Ammon's horn (tissue), 1 donor: Measurements from ENCODE around the gene MYO5C.

ENCODE experiments used
- DNase-seq: peaks from one replicate; pipeline ENCODE4 v3.0.0-alpha.2; 2016; ENCODE audit warnings: low spot score

MYO5C gene

DNA sequence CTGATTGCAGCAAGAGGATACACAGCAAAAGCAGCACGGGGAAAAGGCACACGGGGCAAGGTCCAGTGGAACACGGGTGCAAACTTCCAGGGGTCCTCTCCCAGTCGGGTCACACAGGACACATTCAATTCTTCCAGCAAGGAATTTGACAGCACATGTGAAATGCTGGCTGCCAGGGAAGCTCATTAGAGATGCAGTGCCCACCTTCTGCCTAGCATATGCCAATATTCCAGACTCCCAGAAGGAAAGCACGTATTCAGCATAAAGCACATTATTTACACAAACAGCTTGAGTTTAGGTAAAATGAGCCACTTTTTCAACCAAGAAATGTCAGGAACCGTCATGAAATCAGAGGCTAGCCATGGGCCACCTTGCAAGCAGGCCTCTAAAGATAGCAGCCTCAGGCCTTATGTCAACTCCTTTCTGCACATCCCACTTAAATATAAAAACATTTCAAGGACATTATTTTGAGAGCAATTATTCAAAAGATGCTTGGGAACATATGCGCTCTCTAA is 19.3 kb downstream of the MYO5C start:
- DNase-seq, result no peak

DNA sequence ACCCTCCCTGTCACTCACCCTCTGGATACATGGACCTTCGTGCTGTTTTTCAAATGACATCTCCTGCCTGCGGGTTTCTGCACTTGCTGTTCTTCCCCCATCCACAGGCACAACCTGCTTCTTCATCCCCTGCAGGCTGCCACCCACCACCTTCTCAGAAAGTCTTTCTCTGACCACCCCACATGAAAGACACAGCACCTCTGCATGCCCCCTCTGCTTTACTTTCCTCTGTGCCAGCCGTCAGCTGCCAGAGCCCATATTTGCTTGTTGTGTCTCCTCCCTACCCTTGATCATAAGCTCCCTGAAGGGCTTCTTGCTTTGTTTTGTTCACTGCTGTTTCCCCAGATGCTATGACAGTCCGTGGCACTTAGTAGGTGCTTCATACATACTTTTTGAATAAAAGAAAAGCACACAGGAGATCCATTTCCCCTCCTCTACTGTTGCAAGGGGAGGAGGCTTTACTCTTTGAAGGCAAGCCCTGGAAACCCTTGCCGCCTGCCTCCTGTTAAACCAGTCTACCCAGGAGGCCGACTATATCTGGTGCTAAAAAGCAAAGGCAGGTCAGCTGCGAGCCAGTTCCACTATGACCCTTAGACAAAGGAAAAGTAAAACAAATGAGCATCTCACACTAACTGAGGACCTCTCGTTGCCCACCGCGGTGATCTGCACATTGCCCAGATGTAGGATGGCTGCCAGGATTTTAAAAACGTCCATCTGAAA is 31.9 kb downstream of the MYO5C start:
- no peak for DNase-seq

DNA sequence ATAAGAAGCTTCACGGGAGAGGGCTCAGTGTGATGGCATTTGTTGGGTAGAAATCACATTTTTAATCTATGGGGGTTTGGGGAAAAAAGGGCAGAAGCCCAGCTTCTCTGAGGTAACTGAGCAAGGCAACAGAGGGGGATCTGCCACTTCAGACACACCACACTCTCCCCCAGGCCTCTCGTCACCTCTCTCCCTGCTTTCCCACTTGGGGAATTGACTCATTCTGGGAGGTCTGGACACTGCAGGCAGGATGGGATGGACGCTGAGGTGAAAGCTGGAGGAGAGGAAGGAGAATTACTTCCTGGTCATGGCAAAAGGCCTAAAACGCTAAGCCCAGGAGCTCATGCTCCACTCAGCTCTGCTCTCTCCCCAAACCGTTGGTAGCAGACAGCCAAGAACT is 33.2 kb downstream of the MYO5C start:
- DNase-seq, result no peak

DNA sequence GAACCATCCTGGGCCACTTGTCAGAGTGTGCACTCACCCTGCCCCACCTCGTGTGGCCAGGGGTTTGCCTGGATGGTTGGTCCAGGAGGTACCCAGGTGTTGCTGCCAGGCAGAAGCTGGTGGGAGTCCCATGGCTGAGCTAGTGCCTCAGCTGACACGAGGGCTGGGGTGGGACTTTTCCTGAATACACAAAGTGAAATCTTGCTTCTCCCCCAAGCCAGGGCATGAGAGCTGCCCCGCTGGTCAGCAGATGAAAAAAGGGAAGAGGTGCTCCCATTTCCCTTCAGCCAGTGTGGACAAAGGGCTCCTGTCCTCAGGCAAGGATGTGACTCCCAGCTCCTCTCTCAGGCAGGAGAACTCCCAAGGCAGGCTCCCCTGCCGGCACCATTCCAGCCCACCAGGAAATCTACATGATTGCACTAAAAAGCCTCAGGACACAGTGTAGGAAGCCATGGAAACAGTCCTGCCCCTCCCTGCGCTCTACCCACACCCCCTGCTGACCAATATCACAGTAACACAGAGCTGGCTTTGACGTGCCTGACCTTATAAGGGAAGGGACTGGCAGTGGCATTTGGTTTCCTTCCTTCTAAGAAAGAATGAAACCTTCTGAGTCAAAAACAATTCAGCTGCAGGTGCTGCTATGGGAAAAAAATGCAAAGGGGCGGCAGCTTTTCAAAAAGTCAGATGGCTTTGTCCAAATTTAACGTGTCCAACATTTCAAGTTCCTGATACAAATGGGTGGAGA is 33.9 kb downstream of the MYO5C start:
- DNase-seq, result peak; percentile 71

DNA sequence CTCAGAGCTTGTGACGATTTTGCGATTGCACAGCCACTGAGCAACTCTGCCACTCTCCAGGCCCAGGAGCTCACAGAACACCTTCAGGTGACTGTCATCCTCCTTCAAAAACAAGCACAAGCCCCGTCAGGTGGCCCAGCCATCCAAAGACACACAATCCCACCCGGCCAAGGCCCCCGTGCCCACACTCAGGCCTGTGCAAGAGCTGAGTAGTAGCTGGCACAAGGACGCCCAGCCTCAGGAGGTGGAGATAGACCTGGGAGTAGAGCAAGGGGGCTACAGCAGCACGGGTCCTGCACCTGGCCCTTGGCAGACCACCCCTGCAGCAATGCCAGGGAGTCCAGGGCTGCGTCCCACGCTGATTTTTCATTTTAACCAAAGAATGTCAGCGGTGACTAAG is 34.6 kb downstream of the MYO5C start:
- DNase-seq, result no peak

DNA sequence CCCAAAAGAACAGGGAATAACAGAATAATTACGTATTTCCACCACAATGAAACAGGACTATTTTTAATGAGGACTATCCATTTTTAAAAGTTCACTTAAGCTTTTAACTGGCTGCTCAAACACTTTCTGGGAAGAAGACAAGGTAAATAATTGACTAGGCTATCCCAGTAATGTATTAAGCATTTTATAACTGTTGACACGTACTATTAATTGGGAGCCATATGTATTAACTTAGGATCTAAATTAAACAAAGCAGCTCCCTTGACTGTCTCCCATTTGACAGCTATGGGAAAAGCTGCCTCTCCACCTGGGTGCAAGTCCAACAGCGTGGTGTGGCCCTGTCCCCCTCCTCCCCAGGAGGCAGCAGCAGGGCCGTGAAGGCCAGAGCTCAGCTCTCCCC is 36.1 kb downstream of the MYO5C start:
- no peak for DNase-seq

DNA sequence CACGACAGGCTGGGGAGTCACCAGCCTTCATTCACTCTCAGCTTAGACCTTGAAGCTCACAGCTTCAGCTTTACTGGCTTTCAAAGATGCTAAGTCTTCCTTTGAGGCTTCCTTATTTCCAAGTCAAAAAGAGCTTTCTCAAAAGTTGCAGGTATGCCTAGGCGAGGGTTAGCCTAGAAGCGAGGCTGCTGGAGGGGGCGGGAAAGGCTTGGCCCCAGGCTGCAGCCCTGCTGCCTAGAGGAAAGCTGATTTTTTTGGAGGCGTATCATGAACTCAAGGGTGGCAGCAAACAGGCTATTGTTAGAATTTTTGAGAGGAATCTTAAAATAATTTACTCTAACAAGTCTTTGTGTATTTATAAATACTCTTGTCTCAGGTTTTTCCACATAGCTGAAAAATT is 37.1 kb downstream of the MYO5C start:
- DNase-seq, result no peak

DNA sequence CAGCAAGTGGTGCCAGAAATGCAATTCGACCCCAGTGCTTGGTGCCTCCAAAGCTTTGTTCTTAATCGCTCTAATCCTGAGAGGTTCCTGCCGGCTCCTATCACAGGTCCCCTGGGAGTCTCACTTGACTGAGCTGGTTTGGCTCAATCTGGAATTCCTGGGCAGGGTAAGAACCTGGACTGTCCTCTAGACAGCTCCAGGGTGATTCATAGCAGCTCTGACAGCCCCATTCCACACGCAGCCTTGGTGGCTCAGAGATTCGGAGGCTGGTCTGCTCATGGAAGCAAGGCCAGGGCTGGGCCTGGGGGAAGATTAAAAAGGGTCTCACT is 37.9 kb downstream of the MYO5C start:
- no peak for DNase-seq

DNA sequence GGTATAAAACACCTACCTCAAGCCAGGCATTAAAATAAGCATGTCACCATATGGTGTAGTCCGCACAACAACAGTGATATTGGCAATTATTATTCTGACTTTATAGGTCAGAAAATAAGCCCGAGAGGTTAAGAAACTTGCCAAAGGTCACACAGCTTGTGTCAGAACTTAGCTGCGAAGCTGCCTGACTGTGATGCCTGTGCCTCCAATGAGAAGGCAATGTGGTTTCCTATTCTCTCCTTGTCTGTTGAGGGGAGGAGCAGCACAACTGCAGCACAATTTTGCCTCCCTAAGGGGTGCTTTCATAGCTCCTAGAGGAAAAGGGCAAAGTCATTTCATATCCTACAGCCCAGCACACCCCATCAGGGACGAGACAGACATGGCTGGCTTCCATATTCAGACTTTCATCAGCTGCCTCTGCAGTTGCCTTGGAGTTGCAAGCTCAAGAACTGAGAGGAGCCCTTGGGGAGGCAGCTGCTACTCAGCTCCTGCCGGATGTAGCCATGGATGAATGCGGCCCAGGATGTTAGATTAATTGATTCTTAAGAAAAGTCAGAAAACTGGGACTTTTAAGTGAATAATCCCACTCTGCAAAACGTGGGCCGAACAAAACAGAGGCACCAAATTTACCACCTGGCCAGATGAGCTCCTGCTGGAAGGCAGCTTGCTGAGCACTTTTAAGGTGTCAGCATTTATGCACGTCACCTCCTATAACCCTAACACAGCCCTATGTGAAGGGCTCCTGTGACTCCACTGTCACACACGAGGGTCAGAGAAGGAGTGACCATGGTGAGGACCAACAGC is 38.5 kb downstream of the MYO5C start:
- DNase-seq, result no peak

DNA sequence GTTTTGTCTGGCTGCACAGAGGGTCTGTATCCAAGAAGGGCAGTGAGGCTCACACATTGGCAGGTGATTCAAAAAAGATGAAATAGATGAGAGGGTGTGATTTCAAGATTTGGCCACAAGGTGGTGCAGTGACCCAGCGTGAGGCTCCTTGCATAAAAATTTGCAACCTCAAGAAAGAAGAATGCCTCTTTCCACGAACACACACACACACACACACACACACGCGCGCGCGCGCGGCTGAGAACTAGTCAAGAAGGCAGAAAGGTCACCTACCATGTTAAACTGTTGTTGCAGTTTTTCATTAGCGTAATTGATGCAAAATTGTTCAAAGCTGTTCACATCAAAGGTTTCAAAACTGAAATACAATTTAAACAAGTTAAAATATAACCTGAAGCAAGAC is 39.2 kb downstream of the MYO5C start:
- peak; percentile 83 for DNase-seq

DNA sequence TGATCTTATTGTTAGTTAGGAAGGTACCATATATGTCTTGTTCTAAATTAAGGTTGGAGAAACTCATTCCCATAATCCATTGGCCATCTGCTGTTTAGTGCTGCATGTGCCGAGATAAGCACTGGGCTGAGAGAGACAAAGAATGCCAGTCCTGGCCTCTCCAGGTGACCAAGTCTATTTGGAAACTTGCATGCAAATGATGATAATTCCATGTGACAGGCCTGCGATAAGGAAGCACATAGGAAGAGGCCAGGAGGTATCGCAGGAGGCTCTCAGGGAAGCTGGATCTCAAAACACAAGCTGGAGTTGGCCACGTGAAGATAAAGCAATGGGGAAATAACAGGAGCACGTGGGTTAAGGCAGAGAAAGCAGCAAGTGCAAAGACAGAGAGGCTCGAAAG is 39.7 kb downstream of the MYO5C start:
- no peak for DNase-seq

DNA sequence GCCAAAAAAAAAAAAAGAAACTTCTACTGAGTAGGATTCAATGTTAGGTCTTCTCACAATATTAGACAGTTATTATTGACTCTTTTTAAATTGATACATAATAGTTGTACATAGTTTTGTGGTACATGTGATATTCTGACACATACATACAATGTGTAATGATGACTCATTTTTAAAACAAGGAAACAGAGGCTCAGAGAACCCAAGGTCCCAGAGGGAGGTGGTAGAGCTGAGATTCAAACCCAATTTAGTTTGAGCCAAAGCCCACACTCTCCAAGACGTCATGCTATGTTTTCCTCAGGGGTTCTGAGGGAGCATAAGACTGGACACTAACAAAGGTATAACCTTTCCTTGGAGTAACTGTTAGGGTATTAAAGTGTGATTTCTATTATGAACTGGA is 40.6 kb downstream of the MYO5C start:
- no peak for DNase-seq

DNA sequence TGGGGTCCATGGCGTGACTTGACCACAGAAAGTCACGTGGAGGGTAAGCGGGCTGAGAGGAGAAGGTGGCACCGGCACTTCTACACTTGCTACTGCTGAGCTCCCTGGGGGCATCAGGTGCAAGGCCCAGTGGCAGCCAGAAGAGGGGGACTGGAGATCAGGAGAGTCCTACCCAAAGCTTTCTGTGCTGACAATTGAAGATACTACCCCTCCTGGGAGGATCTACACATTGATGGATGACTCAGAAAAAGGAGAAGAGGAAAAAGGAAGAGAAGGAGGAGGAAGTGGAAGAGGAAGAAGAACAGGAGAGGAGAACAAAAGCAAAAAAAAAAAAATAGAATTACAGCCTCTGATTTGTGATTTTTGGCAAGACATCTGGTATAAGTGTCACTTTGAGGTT is 41.2 kb downstream of the MYO5C start:
- DNase-seq, result no peak

DNA sequence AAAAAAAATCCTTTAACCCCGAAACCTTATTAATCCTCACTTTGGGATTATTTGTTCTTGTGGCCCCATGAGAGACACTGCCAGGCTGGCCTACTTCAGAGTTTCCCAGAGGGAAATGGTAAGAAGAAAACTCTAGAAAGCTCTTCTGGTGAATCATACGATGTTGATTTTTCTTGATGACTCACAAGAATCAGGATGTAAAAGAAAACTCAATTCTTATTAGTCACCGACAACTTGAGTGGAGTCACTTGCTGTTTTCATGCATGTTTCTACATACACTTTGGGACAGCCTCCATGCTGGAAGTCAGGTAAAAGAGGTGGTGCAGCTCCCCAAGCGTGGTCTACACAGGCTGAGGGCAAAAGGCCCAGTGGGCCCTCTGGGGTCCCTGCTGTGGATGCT is 42.8 kb downstream of the MYO5C start:
- no peak for DNase-seq

DNA sequence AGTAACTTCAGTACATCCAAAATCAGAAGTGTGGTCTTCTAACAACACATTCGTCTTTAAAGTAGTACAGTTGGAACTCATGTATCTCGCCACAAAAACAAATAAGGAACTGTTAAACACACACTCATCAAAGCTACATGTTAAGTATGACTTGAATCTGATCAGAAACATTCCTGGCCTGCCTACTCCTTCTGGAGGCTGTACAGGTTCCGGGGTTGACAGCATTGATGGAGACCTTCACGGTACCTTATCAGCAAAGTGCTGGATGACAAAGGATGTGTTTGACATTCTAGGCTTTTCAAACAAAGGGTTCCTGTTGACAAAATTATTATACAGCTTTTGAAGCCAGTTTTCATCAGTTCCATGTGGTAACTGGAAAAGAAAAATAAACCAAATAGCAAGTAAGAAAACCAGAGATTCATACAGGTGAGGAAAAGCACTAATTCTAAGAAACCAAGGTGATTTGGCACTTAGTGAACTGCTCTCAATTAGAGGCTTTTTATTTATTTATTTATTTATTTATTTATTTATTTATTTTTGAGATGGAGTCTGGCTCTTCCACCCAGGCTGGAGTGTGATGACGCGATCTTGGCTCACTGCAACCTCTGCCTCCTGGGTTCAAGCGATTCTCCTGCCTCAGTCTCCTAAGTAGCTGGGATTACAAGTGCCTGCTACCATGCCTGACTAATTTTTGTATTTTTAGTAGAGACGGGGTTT is 44.3 kb downstream of the MYO5C start:
- no peak for DNase-seq

DNA sequence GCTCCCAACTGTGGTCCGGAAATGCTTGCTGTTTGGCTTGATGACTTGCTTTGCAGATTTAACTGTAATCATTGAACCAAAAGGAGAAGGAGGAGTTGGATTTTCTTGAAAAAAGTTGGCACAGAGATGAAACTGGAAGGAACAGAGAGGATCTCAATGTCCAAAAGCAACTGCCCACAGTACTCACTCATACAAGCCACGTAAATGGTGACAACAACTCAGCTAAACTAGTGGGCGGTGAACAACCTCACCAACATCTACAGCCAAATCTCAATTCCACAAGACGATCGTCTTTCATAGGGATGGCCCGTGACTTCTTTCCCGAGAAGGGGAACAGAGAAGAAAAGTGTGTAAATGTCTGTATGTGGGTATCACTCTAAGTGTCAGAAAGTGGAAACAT is 48.1 kb downstream of the MYO5C start:
- no peak for DNase-seq

DNA sequence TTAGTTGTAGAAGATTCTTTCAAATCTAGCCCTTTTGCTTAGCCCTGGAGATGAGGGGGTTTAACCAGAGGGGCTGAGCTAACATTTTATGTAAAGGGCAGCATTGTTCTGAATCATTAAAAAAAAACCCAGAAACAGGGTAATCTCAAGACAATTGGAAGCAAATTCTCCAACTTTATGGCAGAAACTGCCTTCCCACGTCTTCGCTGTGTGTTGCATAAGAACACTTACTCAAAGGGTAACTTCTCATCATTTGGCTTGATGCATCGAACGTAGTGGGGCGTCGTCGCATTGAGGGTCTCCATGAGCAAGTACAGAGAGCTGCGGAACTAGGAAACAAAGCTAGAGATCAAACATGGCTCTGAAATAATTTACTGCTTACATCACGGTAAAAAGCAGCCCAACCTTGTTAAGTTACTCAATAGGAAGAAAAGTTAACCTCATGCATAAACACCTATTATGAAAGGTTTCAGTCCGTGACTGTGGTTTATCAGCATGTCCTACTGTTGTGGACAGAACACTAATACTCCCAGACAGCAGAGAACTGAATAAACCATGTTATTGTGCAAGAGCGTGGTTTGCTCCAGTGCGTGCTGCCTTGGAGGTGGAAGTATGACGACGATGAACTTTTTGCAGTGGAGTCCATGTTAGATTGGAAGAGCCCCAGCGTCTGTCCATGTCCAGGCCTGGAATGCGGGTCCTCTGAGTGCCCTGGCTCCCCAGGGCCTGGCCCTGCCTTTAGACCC is 48.7 kb downstream of the MYO5C start:
- no peak for DNase-seq

DNA sequence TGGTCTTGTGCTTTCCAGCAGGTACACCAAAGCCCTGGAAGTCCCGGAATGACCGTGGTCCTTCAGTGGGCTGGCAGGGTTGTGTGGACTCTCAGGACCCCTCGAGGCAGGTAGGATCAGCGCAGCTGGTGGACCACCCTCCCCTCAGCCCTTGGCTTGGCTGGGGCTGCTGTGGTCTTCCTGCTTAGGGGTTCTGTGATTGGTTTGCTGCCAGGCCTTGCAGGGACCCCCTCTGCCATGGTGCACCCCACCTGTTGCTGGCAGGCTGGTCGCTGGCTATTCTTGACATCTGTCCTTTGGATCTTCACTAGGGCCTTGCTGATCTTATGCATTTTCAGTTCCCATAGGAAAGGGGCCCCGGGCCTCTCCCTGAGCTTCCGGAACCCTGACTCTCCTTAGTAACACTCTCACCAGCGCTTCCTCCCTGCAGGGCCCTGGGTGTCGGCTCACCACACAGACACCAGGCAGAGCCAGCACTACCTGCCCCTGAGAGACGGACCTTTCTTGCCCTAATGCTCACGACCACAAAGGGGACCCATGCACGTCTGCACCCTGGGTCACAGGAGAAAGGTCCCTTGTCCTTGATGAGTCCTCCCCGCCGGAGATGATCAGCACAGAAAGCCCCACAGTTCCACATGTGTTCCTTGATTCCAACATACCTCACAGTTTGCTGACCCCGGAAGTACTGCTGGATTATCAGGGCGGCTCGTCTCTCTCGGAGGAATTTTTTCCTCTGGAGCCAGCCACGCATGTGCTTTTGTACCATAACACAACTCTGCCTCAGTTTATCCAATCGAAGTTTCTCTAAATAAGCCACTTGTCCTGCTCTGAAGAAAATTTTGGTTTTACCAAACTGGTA is 51.7 kb downstream of the MYO5C start:
- DNase-seq, result no peak

DNA sequence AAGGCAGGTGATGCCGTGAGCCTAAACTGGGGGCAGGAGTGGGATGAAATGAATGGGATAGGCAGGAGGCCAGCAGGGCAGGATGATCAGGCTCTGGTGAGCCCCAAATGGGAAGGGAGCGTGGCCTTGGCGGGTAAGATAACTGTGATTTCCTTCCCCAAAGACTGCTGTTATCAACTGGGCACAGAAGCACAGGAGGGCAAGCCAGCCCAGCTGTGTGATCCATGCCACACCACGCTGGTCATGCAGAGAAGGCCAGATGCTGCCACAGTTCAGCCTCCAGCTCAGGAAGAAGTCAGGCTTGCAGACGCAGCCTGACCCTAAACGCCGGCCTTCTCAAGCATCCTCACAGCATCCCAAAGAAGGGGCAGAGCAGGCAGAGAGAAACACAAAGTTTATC is 52.3 kb downstream of the MYO5C start:
- no peak for DNase-seq

DNA sequence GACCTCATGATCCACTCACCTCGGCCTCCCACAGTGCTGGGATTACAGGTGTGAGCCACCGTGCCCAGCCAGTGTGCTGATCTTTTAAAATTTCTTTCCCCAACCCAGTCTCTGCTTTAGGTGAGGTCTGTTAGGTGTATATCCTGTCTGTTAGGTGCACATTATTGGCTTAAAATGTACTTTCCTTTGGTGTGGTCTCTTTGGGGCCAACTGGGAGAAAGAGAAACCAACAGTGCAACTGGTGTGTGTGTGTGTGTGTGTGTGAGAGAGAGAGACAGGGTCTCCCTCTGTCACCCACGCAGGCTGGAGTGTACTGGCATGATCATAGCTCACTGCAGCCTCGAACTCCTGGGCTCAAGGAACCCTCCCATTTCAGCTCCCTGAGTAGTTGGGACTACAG is 54.1 kb downstream of the MYO5C start:
- no peak for DNase-seq

DNA sequence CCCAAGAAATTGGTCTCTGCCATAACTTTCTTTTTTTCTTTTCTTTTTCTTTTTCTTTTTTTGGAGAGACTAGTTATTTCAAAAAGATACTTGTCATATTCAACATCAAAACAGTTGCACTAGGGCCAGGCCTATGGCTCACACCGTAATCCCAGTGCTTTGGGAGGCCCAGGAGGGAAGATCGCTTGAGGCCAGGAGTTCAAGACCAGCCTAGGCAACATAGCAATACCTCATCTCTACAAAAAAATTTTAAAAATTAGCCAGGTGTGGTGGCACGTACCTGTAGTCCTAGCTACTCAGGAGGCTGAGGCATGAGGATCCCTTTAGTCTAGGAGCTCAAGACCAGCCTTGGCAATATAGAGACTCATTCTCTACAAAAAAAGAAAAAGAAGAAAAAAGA is 55.4 kb downstream of the MYO5C start:
- no peak for DNase-seq
